Liver (tissue), 3 donors: ENCODE data around the gene APOL4.

Source experiments
- CTCF ChIP-seq: fragments of 150-350 bp; IDR thresholded peaks from 2 replicates; pipeline ENCODE4 v1.5.1; 2017; ENCODE audit warnings: improper control_type of control experiment, low read depth, low read length; ENCODE audit not compliant: missing input control
- HNF4G ChIP-seq: IDR thresholded peaks from 2 replicates; pipeline ENCODE4 v1.6.1; 2016; ENCODE audit warnings: antibody characterized with exemption
- JUND ChIP-seq, 2 donors: IDR thresholded peaks; 2 replicates each; pipeline ENCODE4 v1.6.1; 2016; ENCODE audit warnings: antibody characterized with exemption in 2 of 2
- MAX ChIP-seq: IDR thresholded peaks from 2 replicates; pipeline ENCODE4 v1.6.1; 2016; ENCODE audit warnings: antibody characterized with exemption
- RAD21 ChIP-seq, 2 donors: IDR thresholded peaks; 2 replicates each; pipeline ENCODE4 v1.6.1; 2016; ENCODE audit warnings: antibody characterized with exemption in 2 of 2, mild to moderate bottlenecking in 2 of 2
- REST ChIP-seq: IDR thresholded peaks from 2 replicates; pipeline ENCODE4 v1.6.1; 2016; ENCODE audit warnings: antibody characterized with exemption, mild to moderate bottlenecking
- TAF1 ChIP-seq: conservative IDR thresholded peaks from 2 replicates; pipeline ENCODE4 v1.6.1; 2016; ENCODE audit warnings: antibody characterized with exemption, mild to moderate bottlenecking
- YY1 ChIP-seq: IDR thresholded peaks from 2 replicates; pipeline ENCODE4 v1.6.1; 2016; ENCODE audit warnings: antibody characterized with exemption, mild to moderate bottlenecking
- ZBTB33 ChIP-seq: IDR thresholded peaks from 2 replicates; pipeline ENCODE4 v1.6.1; 2016; ENCODE audit warnings: antibody characterized with exemption
- donor health status: healthy.
- donor health status: healthy.

GRCh38 chr22:36244522-36245391 lies 43.1 kb upstream of the APOL4 start:
- no peak for TF ChIP-seq CTCF
- TF ChIP-seq REST: no peak
- no peak for TF ChIP-seq YY1
- no peak for TF ChIP-seq RAD21 (IDR thresholded peaks at IDR 0.05)
- TF ChIP-seq MAX: no peak
- TF ChIP-seq HNF4G: no peak
- TF ChIP-seq TAF1: no peak
- TF ChIP-seq ZBTB33: no peak
- TF ChIP-seq JUND (IDR thresholded peaks at IDR 0.05): no peak
